Endothelial cell of umbilical vein (primary cell): ENCODE measurements around the gene MKRN1. TPM values are rescaled to one million over a fixed set of nuclear protein-coding genes. Genes with fewer than 3 reads are reported as not detected.

ENCODE experiments used
- BruUV-seq: library from RNA; stranded (reverse); fragments of 400-500 nt; replicated peaks from 2 replicates; lab custom pipeline; 2021; lab: Mats Ljungman, UMichigan
- CTCF ChIA-PET: fragments of 300-600, 350-600 bp; sonication (Branson Sonifier 250); formaldehyde crosslinking; loops from one replicate; lab custom pipeline; 2021; ENCODE audit warnings: antibody characterized with exemption, inconsistent platforms; lab: Charles Lee
- POLR2A ChIA-PET: fragments of 300-600, 350-600 bp; sonication (Branson Sonifier 250); formaldehyde crosslinking; loops from one replicate; lab custom pipeline; 2021; ENCODE audit warnings: antibody characterized with exemption, inconsistent platforms; lab: Charles Lee
- DNase-seq: peaks from one replicate; pipeline ENCODE4 v3.0.0-alpha.2; 2011; ENCODE audit warnings: low read depth, low spot score
- FAIRE-seq: peaks from 2 replicates; lab custom pipeline; 2011; peaks lifted over from hg19 to GRCh38; lab: Jason Lieb, UNC
- H2AFZ ChIP-seq: 2 replicates; pipeline ENCODE4 v1.6.0; 2012; ENCODE audit warnings: low read depth, low read length, control low read depth, inconsistent platforms
- H3K27ac ChIP-seq: 2 replicates; pipeline ENCODE4 v1.5.1; 2011; ENCODE audit warnings: low read depth, mild to moderate bottlenecking, control low read depth, low read length, moderate library complexity; ENCODE audit not compliant: insufficient read depth
- H3K27me3 ChIP-seq, 2 experiments: 2 replicates each; pipeline versions ENCODE4 v1.6.0 to v1.6.1; 2011; ENCODE audit warnings: low read length in 2 of 2, mixed read lengths in 1 of 2; ENCODE audit not compliant: control insufficient read depth in 2 of 2, insufficient read depth in 2 of 2
- H3K36me3 ChIP-seq, 2 experiments: 2 replicates in 1 of 2; 3 replicates in 1 of 2; pipeline ENCODE4 v1.5.1; 2011; ENCODE audit warnings: low read length in 2 of 2, mild to moderate bottlenecking in 1 of 2, moderate library complexity in 1 of 2; ENCODE audit not compliant: control insufficient read depth in 2 of 2, insufficient read depth in 2 of 2; ENCODE audit errors: extremely low read depth in 1 of 2
- H3K4me1 ChIP-seq: 3 replicates; pipeline ENCODE4 v1.5.1; 2011; ENCODE audit warnings: mild to moderate bottlenecking, low read length; ENCODE audit not compliant: control insufficient read depth, insufficient read depth; ENCODE audit errors: extremely low read depth
- H3K4me2 ChIP-seq: 2 replicates; pipeline ENCODE4 v1.6.1; 2011; ENCODE audit warnings: low read length, control low read depth, mixed read lengths; ENCODE audit not compliant: insufficient read depth
- H3K4me3 ChIP-seq, 3 experiments: fragments of 200-600 bp in 1 of 3; sonication (generic), shearing (Covaris generic) in 1 of 3; replicated peaks in 1 of 3; 2 replicates each; pipeline ENCODE4 v1.5.1; 2011 to 2016; ENCODE audit warnings: control low read depth in 3 of 3, low read length in 3 of 3, mild to moderate bottlenecking in 2 of 3, inconsistent platforms in 1 of 3, low read depth in 1 of 3, moderate library complexity in 1 of 3; ENCODE audit not compliant: insufficient read depth in 1 of 3
- H3K79me2 ChIP-seq: 2 replicates; pipeline ENCODE4 v1.6.0; 2012; ENCODE audit warnings: low read length, inconsistent platforms; ENCODE audit not compliant: control insufficient read depth, insufficient read depth
- H3K9ac ChIP-seq: replicated peaks from 2 replicates; pipeline ENCODE3; 2011; ENCODE audit warnings: low read length, control low read depth; ENCODE audit not compliant: insufficient read depth; ENCODE audit errors: extremely low read depth
- H3K9me1 ChIP-seq: replicated peaks from 3 replicates; pipeline ENCODE4 v1.6.0; 2011; ENCODE audit warnings: mild to moderate bottlenecking, low read length; ENCODE audit not compliant: control insufficient read depth, insufficient read depth; ENCODE audit errors: extremely low read depth
- H3K9me3 ChIP-seq: replicated peaks from 2 replicates; pipeline ENCODE4 v1.5.1; 2012; ENCODE audit warnings: low read length, inconsistent platforms; ENCODE audit not compliant: control insufficient read depth, insufficient read depth
- H4K20me1 ChIP-seq: replicated peaks from 2 replicates; pipeline ENCODE3; 2011; ENCODE audit warnings: mild to moderate bottlenecking, low read length; ENCODE audit not compliant: control insufficient read depth, insufficient read depth; ENCODE audit errors: extremely low read depth
- CTCF ChIP-seq, 2 donors: IDR thresholded peaks; 1 replicate in 1 of 2; 2 replicates in 1 of 2; pipeline ENCODE4 v1.5.1; 2011; ENCODE audit warnings: low read length in 2 of 2, mild to moderate bottlenecking in 2 of 2, moderate library complexity in 2 of 2, control low read depth in 1 of 2, inconsistent platforms in 1 of 2, low read depth in 1 of 2; ENCODE audit not compliant: insufficient read depth in 1 of 2; ENCODE audit errors: extremely low read depth in 1 of 2
- EZH2 ChIP-seq: IDR thresholded peaks from 2 replicates; pipeline ENCODE4 v1.6.1; 2012; ENCODE audit warnings: borderline replicate concordance, low read depth, mild to moderate bottlenecking, moderate library complexity, low read length, inconsistent platforms; ENCODE audit not compliant: severe bottlenecking
- FOS ChIP-seq: IDR thresholded peaks from 2 replicates; pipeline ENCODE4 v1.6.1; 2011; ENCODE audit warnings: mild to moderate bottlenecking, low read length, moderate library complexity, borderline replicate concordance; ENCODE audit not compliant: insufficient read depth
- GATA2 ChIP-seq: IDR thresholded peaks from 2 replicates; pipeline ENCODE4 v1.7.0; 2011; ENCODE audit warnings: low read depth, mild to moderate bottlenecking, moderate library complexity, mixed read lengths, low read length; ENCODE audit not compliant: insufficient read length, insufficient read depth
- JUN ChIP-seq: IDR thresholded peaks from 2 replicates; pipeline ENCODE4 v1.6.1; 2011; ENCODE audit warnings: borderline replicate concordance, low read depth; ENCODE audit not compliant: insufficient read length, insufficient read depth
- MAX ChIP-seq: IDR thresholded peaks from 2 replicates; pipeline ENCODE4 v1.6.1; 2011; ENCODE audit not compliant: insufficient read depth, insufficient read length
- MYC ChIP-seq: IDR thresholded peaks from one replicate; pipeline ENCODE4 v1.6.1; 2011; ENCODE audit warnings: mild to moderate bottlenecking, low read depth, low read length
- POLR2A ChIP-seq: IDR thresholded peaks from 2 replicates; pipeline ENCODE4 v1.6.1; 2012; ENCODE audit warnings: low read depth, mild to moderate bottlenecking, control low read depth, low read length
- POLR2AphosphoS5 ChIP-seq: IDR thresholded peaks from 2 replicates; pipeline ENCODE4 v1.6.1; 2012; ENCODE audit warnings: low read depth, mild to moderate bottlenecking, control low read depth, low read length, moderate library complexity; ENCODE audit not compliant: insufficient read depth
- dilution Hi-C: fragments of 300-500 bp; cut with MboI; formaldehyde crosslinking; loops from one replicate; pipeline ENCODE4 v1.15.0; 2019; ENCODE audit warnings: low sequenced_read_pairs; ENCODE audit not compliant: extremely low pct_ligation_motif_present
- intact Hi-C: fragments of 100-400 bp; cut with micrococcal nuclease; formaldehyde crosslinking; loops from one replicate; pipeline ENCODE4 v1.10.0; 2022
- polyA plus RNA-seq, 4 experiments: library from polyadenylated mRNA; depleted of rRNA in 3 of 4; stranded (reverse) in 3 of 4; unstranded in 1 of 4; fragments of >200 nt; gene quantifications; 2 replicates each; pipeline versions ENCODE4 v1.2.1 to v1.2.3, GENCODE V29; 2011 to 2012; ENCODE audit warnings: missing spikeins in 1 of 4
- total RNA-seq: library from RNA; stranded (reverse); gene quantifications from 2 replicates; pipeline ENCODE4 v1.2.3, GENCODE V29; 2021

MKRN1 gene
- total and polyA plus RNA-seq, 2 donors (not counting 3 experiments of a cell fraction or from before 2014, with no cell fraction given), result 24.9 to 52.2 TPM

- Histone ChIP-seq H3K27me3 (no peaks in the 10 kb centered on the region), H3K9me1 (no peaks in the 10 kb centered on the region), H3K27ac (no peak overlapping the region), H3K4me1 (no peaks in the 10 kb centered on the region), H2AFZ (no peak overlapping the region), H3K4me3 (no peak overlapping the region), H3K36me3 (no peaks in the 10 kb centered on the region), H3K9me3 (no peaks in the 10 kb centered on the region), H3K4me2 (no peak overlapping the region), H3K79me2 (no peaks in the 10 kb centered on the region), H4K20me1 (no peaks in the 10 kb centered on the region), H3K9ac (no peak overlapping the region)
- ChIA-PET CTCF (interaction anchor here (1.4 to 3.3 kb wide), 2 partner anchors 8 to 127 kb away, joined by 5 to 14 read pairs; no protein-coding TSS in a partner anchor), POLR2A (no interaction called here)
- TF ChIP-seq POLR2AphosphoS5 (no peak), GATA2 (no peak), MYC (no peak), POLR2A (no peak), MAX (no peak), CTCF (IDR thresholded peaks at IDR 0.05; ENCODE audit: extremely low read depth in 1 of 2, insufficient read depth in 1 of 2, low read depth in 1 of 2, low read length in 2 of 2) (no peak), EZH2 (no peak), JUN (no peak), FOS (no peak)
- FAIRE-seq (no peak), DNase-seq (no peak)
- intact Hi-C loops, result no loop called here
- no TSS peak for BruUV-seq
- dilution Hi-C loops, result no loop called here
Observed at GRCh38 chr7:140526214-140526613, 46.9 kb upstream of the MKRN1 start.
